Neural progenitor cell (in vitro differentiated cells): ENCODE results near the gene GTF3C2. TPM values are rescaled to one million over a fixed set of nuclear protein-coding genes. Genes with fewer than 3 reads are reported as not detected.

ENCODE experiments used
- DNase-seq: peaks from one replicate; pipeline ENCODE4 v3.0.0-alpha.2; 2016; ENCODE audit warnings: low spot score
- H2AFZ ChIP-seq: fragments of 200-600 bp; sonication (generic); replicated peaks from 2 replicates; pipeline ENCODE4 v1.6.1; 2016; ENCODE audit warnings: antibody characterized with exemption
- H3F3A ChIP-seq: fragments of 200-600 bp; sonication (generic); 2 replicates; pipeline ENCODE4 v1.6.1; 2016; ENCODE audit warnings: antibody characterized with exemption, low read depth
- H3K27ac ChIP-seq: fragments of 200-600 bp; sonication (generic); 2 replicates; pipeline ENCODE4 v1.5.1; 2016; ENCODE audit warnings: mild to moderate bottlenecking
- H3K27me3 ChIP-seq: fragments of 200-600 bp; sonication (generic); 2 replicates; pipeline ENCODE4 v1.6.1; 2016; ENCODE audit warnings: mild to moderate bottlenecking, moderate library complexity
- H3K36me3 ChIP-seq: fragments of 200-600 bp; sonication (generic); 2 replicates; pipeline ENCODE4 v1.5.1; 2016
- H3K4me1 ChIP-seq: fragments of 200-600 bp; sonication (generic); 2 replicates; pipeline ENCODE4 v1.6.1; 2016; ENCODE audit warnings: mixed run types
- H3K4me2 ChIP-seq: fragments of 200-600 bp; sonication (generic); 2 replicates; pipeline ENCODE4 v1.6.1; 2016
- H3K4me3 ChIP-seq: fragments of 200-600 bp; sonication (generic); 2 replicates; pipeline ENCODE4 v1.5.1; 2016
- H3K79me2 ChIP-seq: fragments of 200-600 bp; sonication (generic); 2 replicates; pipeline ENCODE4 v1.6.1; 2016; ENCODE audit warnings: low read depth
- H3K9ac ChIP-seq: fragments of 200-600 bp; sonication (generic); 2 replicates; pipeline ENCODE4 v1.6.1; 2016
- H3K9me3 ChIP-seq: fragments of 200-600 bp; sonication (generic); 2 replicates; pipeline ENCODE4 v1.5.1; 2016; ENCODE audit warnings: low read depth
- H4K20me1 ChIP-seq: fragments of 200-600 bp; sonication (generic); 2 replicates; pipeline ENCODE4 v1.6.1; 2016; ENCODE audit warnings: low read depth
- H3K27ac Mint-ChIP-seq: 3 replicates; pipeline ENCODE4 v1.8.0; 2021; ENCODE audit warnings: mixed read lengths
- H3K27me3 Mint-ChIP-seq: 2 replicates; pipeline ENCODE4 v1.8.0; 2022; ENCODE audit warnings: low read depth, mild to moderate bottlenecking, inconsistent platforms, moderate library complexity, mixed read lengths; ENCODE audit not compliant: insufficient read depth
- H3K36me3 Mint-ChIP-seq: 3 replicates; pipeline ENCODE4 v1.8.0; 2021; ENCODE audit warnings: mixed read lengths
- H3K4me1 Mint-ChIP-seq: 3 replicates; pipeline ENCODE4 v1.8.0; 2021; ENCODE audit warnings: mixed read lengths
- H3K4me3 Mint-ChIP-seq: 3 replicates; pipeline ENCODE4 v1.8.0; 2021; ENCODE audit warnings: mild to moderate bottlenecking, moderate library complexity, mixed read lengths
- H3K9me3 Mint-ChIP-seq: 3 replicates; pipeline ENCODE4 v1.8.0; 2020; ENCODE audit warnings: mixed read lengths
- CTCF ChIP-seq: fragments of 200-600 bp; sonication (generic); IDR thresholded peaks from 2 replicates; pipeline ENCODE4 v1.5.1; 2017; ENCODE audit warnings: antibody characterized with exemption, mild to moderate bottlenecking
- EZH2 ChIP-seq: fragments of 200-600 bp; sonication (generic); IDR thresholded peaks from 2 replicates; pipeline ENCODE4 v1.6.1; 2017; ENCODE audit warnings: antibody characterized with exemption, mild to moderate bottlenecking, moderate library complexity
- EZH2phosphoT487 ChIP-seq: fragments of 200-600 bp; sonication (generic); IDR thresholded peaks from 2 replicates; pipeline ENCODE4 v1.6.1; 2017; ENCODE audit warnings: antibody characterized with exemption
- total RNA-seq: library from RNA; depleted of rRNA; stranded (reverse); fragments of >200 nt; gene quantifications from 2 replicates; pipeline ENCODE4 v1.2.3, GENCODE V29; 2015; ENCODE audit warnings: low replicate concordance

Gene GTF3C2
- total RNA-seq, 1 donor from 2014 or later, result 57.3 TPM

- H3K27me3 Mint-ChIP-seq, result peaks cover 31% of the 10 kb centered on the region
- H3K4me3 Mint-ChIP-seq, result no peak overlapping the region
- no peak overlapping the region for H3K4me3 ChIP-seq
Measured at GRCh38 chr2:27306573-27307286, 49.8 kb downstream of the GTF3C2 start.

GRCh38 chr2:27306136-27306535, 50.4 kb downstream of the GTF3C2 start:
- Histone ChIP-seq H3K79me2 (no peaks in the 10 kb centered on the region), H3K9ac (no peak overlapping the region), H3K4me2 (peak overlapping the region; percentile 70), H3K9me3 (no peaks in the 10 kb centered on the region), H2AFZ (no peak overlapping the region), H3K4me3 (no peak overlapping the region), H4K20me1 (peaks cover 37% of the 10 kb centered on the region), H3K36me3 (no peaks in the 10 kb centered on the region), H3F3A (peaks cover 12% of the 10 kb centered on the region), H3K4me1 (peaks cover 12% of the 10 kb centered on the region), H3K27me3 (peaks cover 49% of the 10 kb centered on the region), H3K27ac (no peak overlapping the region)
- peaks cover 31% of the 10 kb centered on the region for H3K27me3 Mint-ChIP-seq
- TF ChIP-seq EZH2 (no peak), CTCF (no peak), EZH2phosphoT487 (no peak)
- H3K27ac Mint-ChIP-seq, result no peak overlapping the region
- no peaks in the 10 kb centered on the region for H3K9me3 Mint-ChIP-seq
- no peak for DNase-seq
- H3K4me3 Mint-ChIP-seq, result no peak overlapping the region
- H3K4me1 Mint-ChIP-seq, result no peaks in the 10 kb centered on the region
- peaks cover 3% of the 10 kb centered on the region for H3K36me3 Mint-ChIP-seq

More at GRCh38 chr2:27306573-27307286, 49.8 kb downstream of the GTF3C2 start:
- H3F3A ChIP-seq, result peaks cover 12% of the 10 kb centered on the region
- Mint-ChIP-seq H3K36me3 (peaks cover 5% of the 10 kb centered on the region), H3K4me1 (no peaks in the 10 kb centered on the region), H3K27ac (no peak overlapping the region), H3K9me3 (no peaks in the 10 kb centered on the region)
- TF ChIP-seq EZH2 (peak; percentile 80), EZH2phosphoT487 (peak; percentile 64), CTCF (no peak)
- peaks cover 37% of the 10 kb centered on the region for H4K20me1 ChIP-seq
- H3K27me3 ChIP-seq, result peaks cover 49% of the 10 kb centered on the region
- no peak overlapping the region for H3K9ac ChIP-seq
- H3K79me2 ChIP-seq, result no peaks in the 10 kb centered on the region
- H2AFZ ChIP-seq, result no peak overlapping the region
- no peaks in the 10 kb centered on the region for H3K9me3 ChIP-seq
- peak overlapping the region; percentile 70 for H3K4me2 ChIP-seq
- DNase-seq, result peak; percentile 42
- no peaks in the 10 kb centered on the region for H3K36me3 ChIP-seq
- peaks cover 12% of the 10 kb centered on the region for H3K4me1 ChIP-seq
- H3K27ac ChIP-seq, result no peak overlapping the region

GRCh38 chr2:27305516-27305915, 51.0 kb downstream of the GTF3C2 start:
- H2AFZ ChIP-seq, result no peak overlapping the region
- no peak overlapping the region for H3K27ac Mint-ChIP-seq
- H3K27me3 ChIP-seq, result peaks cover 49% of the 10 kb centered on the region

More at GRCh38 chr2:27305516-27305915, 51.0 kb downstream of the GTF3C2 start:
- Histone ChIP-seq H3K79me2 (no peaks in the 10 kb centered on the region), H3K4me2 (no peak overlapping the region), H3K27ac (no peak overlapping the region), H3K9ac (no peak overlapping the region), H4K20me1 (peaks cover 37% of the 10 kb centered on the region), H3K4me1 (peaks cover 12% of the 10 kb centered on the region), H3K36me3 (no peaks in the 10 kb centered on the region), H3F3A (peaks cover 12% of the 10 kb centered on the region), H3K9me3 (no peaks in the 10 kb centered on the region), H3K4me3 (no peak overlapping the region)
- no peaks in the 10 kb centered on the region for H3K4me1 Mint-ChIP-seq
- peaks cover 29% of the 10 kb centered on the region for H3K27me3 Mint-ChIP-seq
- no peak overlapping the region for H3K4me3 Mint-ChIP-seq
- DNase-seq, result no peak
- H3K9me3 Mint-ChIP-seq, result no peaks in the 10 kb centered on the region
- TF ChIP-seq EZH2 (no peak), CTCF (no peak), EZH2phosphoT487 (no peak)
- H3K36me3 Mint-ChIP-seq, result peaks cover 3% of the 10 kb centered on the region
